ENCODE measurements around the gene UBTD1. TPM values are rescaled to one million over a fixed set of nuclear protein-coding genes. Genes with fewer than 3 reads are reported as not detected.

Gene UBTD1
- total RNA-seq, 1 donor: 22.1 TPM

GRCh38 chr10:97494863-97495506, 3.7 kb upstream of the UBTD1 start:
- TF ChIP-seq, protein P1, sequence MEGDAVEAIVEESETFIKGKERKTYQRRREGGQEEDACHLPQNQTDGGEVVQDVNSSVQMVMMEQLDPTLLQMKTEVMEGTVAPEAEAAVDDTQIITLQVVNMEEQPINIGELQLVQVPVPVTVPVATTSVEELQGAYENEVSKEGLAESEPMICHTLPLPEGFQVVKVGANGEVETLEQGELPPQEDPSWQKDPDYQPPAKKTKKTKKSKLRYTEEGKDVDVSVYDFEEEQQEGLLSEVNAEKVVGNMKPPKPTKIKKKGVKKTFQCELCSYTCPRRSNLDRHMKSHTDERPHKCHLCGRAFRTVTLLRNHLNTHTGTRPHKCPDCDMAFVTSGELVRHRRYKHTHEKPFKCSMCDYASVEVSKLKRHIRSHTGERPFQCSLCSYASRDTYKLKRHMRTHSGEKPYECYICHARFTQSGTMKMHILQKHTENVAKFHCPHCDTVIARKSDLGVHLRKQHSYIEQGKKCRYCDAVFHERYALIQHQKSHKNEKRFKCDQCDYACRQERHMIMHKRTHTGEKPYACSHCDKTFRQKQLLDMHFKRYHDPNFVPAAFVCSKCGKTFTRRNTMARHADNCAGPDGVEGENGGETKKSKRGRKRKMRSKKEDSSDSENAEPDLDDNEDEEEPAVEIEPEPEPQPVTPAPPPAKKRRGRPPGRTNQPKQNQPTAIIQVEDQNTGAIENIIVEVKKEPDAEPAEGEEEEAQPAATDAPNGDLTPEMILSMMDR (IDR thresholded peaks at IDR 0.05; ENCODE audit: insufficient read depth, low read length): no peak
- no peak overlapping the region for H3K4me3 ChIP-seq (ENCODE audit: low read depth, low read length)
- peak; percentile 63 for DNase-seq (ENCODE audit: low read depth)

DNA sequence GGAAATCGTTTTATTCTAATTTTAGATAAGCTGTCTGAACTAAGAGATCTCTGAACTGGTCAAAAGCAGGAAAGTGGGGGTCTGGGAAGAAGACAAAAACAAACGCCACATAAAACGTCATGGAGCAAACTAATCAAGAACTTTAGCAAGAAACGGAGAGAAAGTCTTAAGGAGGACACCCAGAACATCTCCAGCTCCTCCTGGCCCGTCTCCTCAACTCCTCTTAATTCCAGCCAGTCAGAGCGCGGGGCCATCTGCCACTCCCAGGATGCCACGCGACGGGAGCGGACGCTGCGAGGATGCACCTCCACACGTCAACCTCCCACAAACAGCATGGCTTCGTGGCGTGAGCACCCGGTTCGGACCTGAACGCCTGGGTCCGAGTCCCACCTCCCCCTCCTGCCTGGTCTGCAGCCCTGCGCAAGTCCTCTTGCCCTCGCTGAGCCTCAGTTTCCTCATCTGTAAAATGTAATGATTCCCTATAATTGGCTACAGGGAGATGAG, 1.1 kb upstream of the UBTD1 start:
- peak overlapping the region; percentile 99 for H3K4me3 ChIP-seq (ENCODE audit: low read depth, low read length)
- TF ChIP-seq, protein P1 (IDR thresholded peaks at IDR 0.05; ENCODE audit: insufficient read depth, low read length): no peak
- peak; percentile 65 for DNase-seq (ENCODE audit: low read depth)

GRCh38 chr10:97498076-97498840, 466 bp upstream of the UBTD1 start, which contains the start of gene MMS19:
TSS of gene MMS19 (minus strand) at chr10:97498422. CDS start at chr10:97498384, 38 bp downstream.
- TF ChIP-seq, protein P1 (IDR thresholded peaks at IDR 0.05; ENCODE audit: insufficient read depth, low read length): no peak

DNA sequence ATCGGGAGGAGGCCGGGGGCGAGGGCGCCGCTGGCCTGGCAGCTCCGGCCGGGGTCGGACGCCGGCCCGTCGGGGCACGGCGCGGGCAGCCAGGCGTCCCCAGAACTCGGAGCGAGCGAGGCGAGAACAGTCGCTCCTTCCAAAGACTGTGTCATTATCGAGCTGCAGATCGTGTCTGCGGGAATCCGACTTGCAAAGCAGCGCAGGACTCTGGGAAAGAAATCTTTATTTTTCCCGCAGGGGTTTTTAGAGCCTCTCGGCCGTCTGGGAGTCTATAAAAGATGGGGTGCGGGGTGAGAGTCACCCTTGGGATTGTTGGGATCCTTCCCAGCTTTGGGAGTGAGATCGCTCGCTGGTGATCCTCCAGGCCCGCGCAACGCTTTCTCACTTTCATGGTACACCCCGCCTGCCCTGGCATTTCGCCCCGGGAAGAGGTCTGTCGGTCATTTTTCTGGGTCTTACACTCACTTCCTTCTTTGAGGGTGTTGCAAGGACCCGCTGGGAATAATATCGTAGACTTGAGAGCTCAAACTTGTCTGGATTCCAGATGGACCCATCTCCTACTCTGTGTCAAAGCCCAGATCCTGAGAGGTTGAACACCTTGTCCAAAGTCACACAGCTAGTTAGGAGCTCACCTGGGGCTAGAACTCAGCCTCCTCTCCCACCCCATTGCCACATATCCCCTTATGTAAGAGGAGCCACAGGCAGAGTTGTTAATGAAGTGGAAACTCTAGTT, 1.0 kb downstream of the UBTD1 start:
- TF ChIP-seq, protein P1 (IDR thresholded peaks at IDR 0.05; ENCODE audit: insufficient read depth, low read length): no peak
- H3K4me3 ChIP-seq (ENCODE audit: low read depth, low read length): peak overlapping the region; percentile 90
- DNase-seq (ENCODE audit: low read depth): peak; percentile 70

More at GRCh38 chr10:97498076-97498840, 466 bp upstream of the UBTD1 start, which contains the start of gene MMS19:
- peak within 1 kb of the TSS; percentile 99 for H3K4me3 ChIP-seq (ENCODE audit: low read depth, low read length)
- peak; percentile 98 for DNase-seq (ENCODE audit: low read depth)

DNA sequence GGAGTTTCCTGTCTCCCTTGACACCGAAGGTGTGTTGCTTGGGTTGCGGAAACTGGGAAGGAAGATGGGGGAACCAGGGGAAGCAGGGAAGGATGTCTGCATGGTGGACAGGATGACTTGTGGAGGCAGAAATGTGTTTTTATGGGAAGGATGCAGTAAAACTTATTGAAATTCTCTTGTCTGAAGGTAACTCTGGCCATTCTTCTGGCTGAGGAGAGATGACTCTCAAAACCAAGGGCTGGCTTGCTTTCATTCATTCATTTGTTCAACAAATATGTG, 1.5 kb downstream of the UBTD1 start:
- no peak for DNase-seq (ENCODE audit: low read depth)
- TF ChIP-seq, protein P1 (IDR thresholded peaks at IDR 0.05; ENCODE audit: insufficient read depth, low read length): no peak
- H3K4me3 ChIP-seq (ENCODE audit: low read depth, low read length): peak overlapping the region; percentile 90

DNA sequence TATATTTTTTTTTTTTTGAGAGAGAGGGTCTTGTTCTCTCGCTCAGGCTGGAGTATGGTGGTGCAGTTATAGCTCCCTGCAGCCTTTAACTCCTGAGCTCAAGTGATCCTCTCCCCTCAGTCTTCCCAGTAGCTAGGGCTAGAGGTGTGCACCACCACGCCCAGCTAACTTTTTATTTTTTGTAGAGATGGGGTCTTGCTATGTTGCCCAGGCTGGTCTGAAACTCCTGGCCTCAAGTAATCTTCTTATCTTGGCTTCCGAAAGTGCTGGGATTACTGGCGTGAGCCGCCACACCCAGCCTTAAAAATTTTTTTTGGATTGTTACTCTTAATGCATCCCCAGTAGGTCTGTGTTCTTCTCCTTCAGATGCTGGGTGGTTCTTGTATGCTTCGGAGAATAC, 4.2 kb downstream of the UBTD1 start:
- H3K4me3 ChIP-seq (ENCODE audit: low read depth, low read length): no peak overlapping the region
- no peak for DNase-seq (ENCODE audit: low read depth)
- TF ChIP-seq, protein P1 (IDR thresholded peaks at IDR 0.05; ENCODE audit: insufficient read depth, low read length): no peak

Data from fibroblast of the aortic adventitia (primary cell).